Activated CD8-positive, alpha-beta T cell treated with anti-CD3 and anti-CD28 coated beads for 36 hours (primary cell): Measurements from ENCODE around the gene CIAO2A. TPM values are rescaled to one million over a fixed set of nuclear protein-coding genes. Genes with fewer than 3 reads are reported as not detected.

Experiments used
- ATAC-seq: fragments of 200-7000 bp; cut with Tn5 transposase; one replicate; pipeline ENCODE4 v1.10.0; 2021; ENCODE audit warnings: mild to moderate bottlenecking, moderate library complexity
- CTCF ChIA-PET: fragments of 350-600 bp; sonication (Branson Sonifier 250); formaldehyde crosslinking; loops from one replicate; lab custom pipeline; 2021; ENCODE audit warnings: antibody characterized with exemption; lab: Charles Lee
- POLR2A ChIA-PET: fragments of 350-600 bp; sonication (Branson Sonifier 250); formaldehyde crosslinking; loops from one replicate; lab custom pipeline; 2021; ENCODE audit warnings: antibody characterized with exemption; lab: Charles Lee
- DNase-seq: peaks from one replicate; pipeline ENCODE4 v3.0.0-alpha.2; 2020
- H3K27ac Mint-ChIP-seq: one replicate; pipeline ENCODE4 v1.8.0; 2021; ENCODE audit warnings: mild to moderate bottlenecking, mixed read lengths
- H3K27me3 Mint-ChIP-seq: one replicate; pipeline ENCODE4 v1.8.0; 2021; ENCODE audit warnings: mixed read lengths
- H3K36me3 Mint-ChIP-seq: one replicate; pipeline ENCODE4 v1.8.0; 2021; ENCODE audit warnings: low read depth, mixed read lengths
- H3K4me1 Mint-ChIP-seq: one replicate; pipeline ENCODE4 v1.8.0; 2021; ENCODE audit warnings: low read depth, mixed read lengths
- H3K4me3 Mint-ChIP-seq: one replicate; pipeline ENCODE4 v1.8.0; 2021; ENCODE audit warnings: mild to moderate bottlenecking, moderate library complexity, mixed read lengths
- H3K9me3 Mint-ChIP-seq: one replicate; pipeline ENCODE4 v1.8.0; 2021; ENCODE audit warnings: mixed read lengths
- intact Hi-C: fragments of 100-400 bp; cut with micrococcal nuclease; formaldehyde crosslinking; loops from one replicate; pipeline ENCODE4 v1.10.0; 2022
- total RNA-seq, 2 experiments: library from RNA; stranded (reverse); gene quantifications; one replicate each; pipeline ENCODE4 v1.2.3, GENCODE V29; 2021
- TF ChIP-seq, protein P1 (sequence below): fragments of 200-600 bp; IDR thresholded peaks from one replicate; pipeline ENCODE4 v1.8.0; 2022; ENCODE audit warnings: antibody characterized with exemption, mild to moderate bottlenecking

CIAO2A gene
- total RNA-seq, 2 experiments from 2014 or later = 88.3 to 99.4 TPM

DNA sequence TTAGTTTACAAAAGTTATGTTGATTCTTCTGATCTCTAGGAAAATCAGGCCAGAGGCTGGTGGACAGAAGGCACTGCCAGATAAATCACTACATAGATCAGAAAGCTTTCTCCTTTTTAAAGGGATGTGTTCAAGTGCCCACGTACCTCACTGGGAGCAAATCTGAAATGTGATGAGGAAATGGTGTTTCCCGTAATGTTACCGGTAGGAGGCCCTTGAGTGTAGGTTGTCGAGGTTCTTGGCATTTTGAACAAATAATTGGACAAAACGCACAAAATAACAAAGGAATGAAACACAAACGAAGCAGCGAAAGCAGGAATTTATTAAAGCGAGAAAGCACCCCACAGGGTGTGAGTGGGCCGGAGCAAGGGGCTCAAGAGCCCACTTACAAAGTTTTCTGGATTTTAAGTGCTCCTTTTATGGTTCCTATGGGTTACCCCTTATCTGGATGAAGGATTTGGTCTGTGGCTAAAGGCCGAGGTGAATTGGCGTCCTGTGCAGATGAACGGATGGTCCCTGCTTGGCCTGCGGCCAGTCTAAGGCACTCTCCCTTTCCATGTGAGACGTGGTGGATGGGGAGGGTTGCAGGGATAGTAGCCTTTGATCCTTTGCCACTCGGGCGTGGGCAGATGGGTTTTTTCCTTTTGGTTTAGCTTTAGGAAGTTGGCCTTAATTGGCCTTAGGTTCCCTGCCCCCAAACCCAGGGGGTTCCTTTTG, 3.2 kb upstream of the CIAO2A start:
- ATAC-seq = no peak
- TF ChIP-seq, protein P1, sequence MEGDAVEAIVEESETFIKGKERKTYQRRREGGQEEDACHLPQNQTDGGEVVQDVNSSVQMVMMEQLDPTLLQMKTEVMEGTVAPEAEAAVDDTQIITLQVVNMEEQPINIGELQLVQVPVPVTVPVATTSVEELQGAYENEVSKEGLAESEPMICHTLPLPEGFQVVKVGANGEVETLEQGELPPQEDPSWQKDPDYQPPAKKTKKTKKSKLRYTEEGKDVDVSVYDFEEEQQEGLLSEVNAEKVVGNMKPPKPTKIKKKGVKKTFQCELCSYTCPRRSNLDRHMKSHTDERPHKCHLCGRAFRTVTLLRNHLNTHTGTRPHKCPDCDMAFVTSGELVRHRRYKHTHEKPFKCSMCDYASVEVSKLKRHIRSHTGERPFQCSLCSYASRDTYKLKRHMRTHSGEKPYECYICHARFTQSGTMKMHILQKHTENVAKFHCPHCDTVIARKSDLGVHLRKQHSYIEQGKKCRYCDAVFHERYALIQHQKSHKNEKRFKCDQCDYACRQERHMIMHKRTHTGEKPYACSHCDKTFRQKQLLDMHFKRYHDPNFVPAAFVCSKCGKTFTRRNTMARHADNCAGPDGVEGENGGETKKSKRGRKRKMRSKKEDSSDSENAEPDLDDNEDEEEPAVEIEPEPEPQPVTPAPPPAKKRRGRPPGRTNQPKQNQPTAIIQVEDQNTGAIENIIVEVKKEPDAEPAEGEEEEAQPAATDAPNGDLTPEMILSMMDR = peak; percentile 35
- peaks cover 55% of the 10 kb centered on the region for H3K4me1 Mint-ChIP-seq
- H3K27me3 Mint-ChIP-seq = no peaks in the 10 kb centered on the region
- no peaks in the 10 kb centered on the region for H3K9me3 Mint-ChIP-seq
- peaks cover 13% of the 10 kb centered on the region for H3K36me3 Mint-ChIP-seq
- H3K27ac Mint-ChIP-seq = peak overlapping the region; percentile 97
- peak overlapping the region; percentile 91 for H3K4me3 Mint-ChIP-seq
- POLR2A ChIA-PET = interaction anchor here (0.8 to 3.1 kb wide), 3 partner anchors 8 to 55 kb away, joined by 3 to 16 read pairs (median 4); partner anchors contain the start of gene SNX22
- no peak for DNase-seq
- intact Hi-C loops = no loop called here
- CTCF ChIA-PET = interaction anchor here (1.1 to 5.7 kb wide), 2 partner anchors 52 to 57 kb away, joined by 3 to 22 read pairs; no protein-coding TSS in a partner anchor

DNA sequence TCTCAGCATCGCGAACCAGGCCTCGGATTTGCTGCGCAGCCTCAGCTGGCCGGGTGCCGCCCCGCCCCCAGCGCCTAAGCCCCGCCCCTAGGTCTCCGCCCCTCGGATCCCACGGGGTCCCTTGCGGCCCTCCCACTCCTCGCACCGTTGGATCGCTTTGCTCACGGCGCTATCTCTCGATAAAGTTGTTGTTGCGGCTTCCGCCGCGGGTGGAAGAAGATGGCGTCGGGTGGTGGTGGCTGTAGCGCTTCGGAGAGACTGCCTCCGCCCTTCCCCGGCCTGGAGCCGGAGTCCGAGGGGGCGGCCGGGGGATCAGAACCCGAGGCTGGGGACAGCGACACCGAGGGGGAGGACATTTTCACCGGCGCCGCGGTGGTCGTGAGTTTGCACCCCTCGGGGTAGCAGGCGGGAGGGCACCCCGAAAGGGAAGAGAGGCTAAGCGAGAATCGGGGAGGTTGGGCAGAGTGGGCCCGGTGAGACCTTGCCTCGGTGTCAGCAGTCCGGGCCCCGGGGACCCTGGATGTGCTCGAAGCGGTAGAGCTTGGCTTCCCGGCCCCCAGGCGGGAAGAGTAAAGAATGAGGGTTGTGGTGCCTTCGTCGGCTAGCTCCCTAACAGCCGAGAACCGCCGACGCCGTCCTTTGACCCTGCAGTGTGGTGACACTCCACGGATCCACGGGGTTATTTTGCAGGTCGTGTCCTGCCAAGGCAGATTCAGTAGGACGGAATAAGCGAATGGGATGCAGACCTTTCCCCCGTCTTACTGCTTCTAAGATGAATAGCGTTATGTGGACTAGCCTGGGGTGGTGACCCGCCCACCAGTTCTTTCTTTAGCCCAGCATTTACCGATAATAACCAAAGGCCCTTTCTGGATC, 2.4 kb upstream of the CIAO2A start, which contains the start of gene SNX1:
TSS of gene SNX1 (plus strand) at position 188 of the 873 bp plus-strand sequence. CDS start at position 220, 32 bp downstream.
- TF ChIP-seq, protein P1 = no peak
- intact Hi-C loops = no loop called here
- Mint-ChIP-seq H3K4me1 (peaks cover 48% of the 10 kb centered on the region), H3K27ac (peak within 1 kb of the TSS; percentile 97), H3K4me3 (peak within 1 kb of the TSS; percentile 91), H3K27me3 (no peaks in the 10 kb centered on the region), H3K36me3 (peaks cover 11% of the 10 kb centered on the region), H3K9me3 (no peaks in the 10 kb centered on the region)
- DNase-seq (peak; percentile 98), ATAC-seq (peak; percentile 72)
- ChIA-PET POLR2A (interaction anchor here (1.1 to 3.1 kb wide), 3 partner anchors 9 to 202 kb away, joined by 3 to 16 read pairs (median 3); partner anchors contain the start of gene SNX22), CTCF (interaction anchor here (5.7 kb wide), 1 partner anchor 58 kb away, joined by 22 read pairs; no protein-coding TSS in a partner anchor)

DNA sequence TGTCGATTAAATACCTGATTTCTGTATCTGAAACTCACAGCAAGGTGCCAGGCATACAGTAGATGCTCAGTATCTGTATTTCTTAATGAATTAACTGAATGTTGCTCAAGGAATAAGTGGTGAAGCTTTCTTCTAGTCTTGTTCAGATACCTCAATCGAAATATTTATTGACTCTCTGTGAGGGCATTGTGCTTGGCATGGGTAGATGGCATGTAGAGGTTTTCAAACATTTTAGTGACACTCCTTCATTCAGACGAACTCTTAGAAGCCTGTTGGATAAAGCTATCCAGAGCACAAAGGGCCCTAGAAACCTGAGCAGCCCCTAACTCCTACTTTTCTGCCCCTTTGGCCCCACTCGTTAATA, 1.8 kb upstream of the CIAO2A start:
- Mint-ChIP-seq H3K4me1 (peaks cover 52% of the 10 kb centered on the region), H3K36me3 (peaks cover 14% of the 10 kb centered on the region), H3K9me3 (no peaks in the 10 kb centered on the region), H3K4me3 (peak overlapping the region; percentile 91), H3K27me3 (no peaks in the 10 kb centered on the region), H3K27ac (peak overlapping the region; percentile 97)
- DNase-seq (no peak), ATAC-seq (no peak)
- intact Hi-C loops = no loop called here
- POLR2A ChIA-PET = interaction anchor here (0.5 to 3.1 kb wide), 4 partner anchors 9 to 201 kb away, joined by 3 to 16 read pairs (median 3); partner anchors contain the start of gene SNX22
- TF ChIP-seq, protein P1 = no peak
- CTCF ChIA-PET = interaction anchor here (5.7 kb wide), 1 partner anchor 58 kb away, joined by 22 read pairs; no protein-coding TSS in a partner anchor

DNA sequence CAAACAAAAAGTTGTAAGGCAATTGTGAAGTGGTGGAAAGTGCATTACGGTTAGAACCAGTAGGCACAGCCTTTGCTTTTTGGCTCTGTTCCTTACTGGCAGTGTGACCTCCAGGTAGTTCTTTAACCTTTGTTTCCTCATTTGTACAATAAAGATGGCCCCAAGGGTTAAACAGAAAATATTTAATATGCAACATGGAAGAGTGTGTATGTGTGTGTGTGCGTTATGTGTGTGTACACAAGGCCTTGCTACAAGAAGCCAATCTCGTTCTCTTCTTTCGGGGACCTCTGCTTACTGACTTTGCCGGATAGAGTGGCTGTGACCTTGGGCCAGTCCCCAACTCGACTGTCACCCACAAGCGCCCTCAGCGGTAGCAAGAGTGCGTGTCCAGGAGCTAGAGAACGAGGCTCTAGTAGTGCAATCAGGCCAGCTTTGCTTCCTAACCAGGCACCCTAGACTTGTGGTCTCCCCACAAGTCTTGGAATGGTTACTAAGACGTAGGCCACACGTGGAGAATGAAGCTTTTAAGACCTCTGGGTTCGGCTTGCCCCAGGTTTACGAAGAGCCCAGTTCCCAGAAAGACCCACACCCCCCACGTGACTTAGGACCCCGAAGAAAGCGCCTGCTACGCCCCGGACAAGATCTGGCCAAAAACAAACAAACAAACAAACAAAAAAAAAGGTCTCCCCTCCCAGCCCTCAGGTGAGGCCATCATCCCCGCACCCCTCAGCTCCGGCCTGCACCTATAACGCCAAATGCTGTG, 593 bp downstream of the CIAO2A start:
- peak; percentile 12 for ATAC-seq
- CTCF ChIA-PET = interaction anchor here (0.9 to 2.2 kb wide), 8 partner anchors 11 to 483 kb away, joined by 3 to 13 read pairs (median 4); partner anchors contain the start of genes DAPK2, PPIB and SNX22
- peak overlapping the region; percentile 91 for H3K4me3 Mint-ChIP-seq

More for the DNA sequence above, 593 bp downstream of the CIAO2A start:
- intact Hi-C loops = no loop called here
- Mint-ChIP-seq H3K27ac (peak overlapping the region; percentile 97), H3K9me3 (no peaks in the 10 kb centered on the region), H3K4me1 (peaks cover 44% of the 10 kb centered on the region), H3K36me3 (peaks cover 28% of the 10 kb centered on the region), H3K27me3 (no peaks in the 10 kb centered on the region)
- TF ChIP-seq, protein P1 = peak; percentile 6
- peak; percentile 73 for DNase-seq
- POLR2A ChIA-PET = interaction anchor here (0.6 to 1.5 kb wide), 12 partner anchors 10 to 767 kb away, joined by 3 to 6 read pairs (median 4); partner anchors contain the start of genes PPIB, SNX22 and USP3
